ENCODE measurements around the gene C6orf52.
A peak's percentile ranks its signal among the peaks of the same experiment; 100 is the strongest.

C6orf52 gene

DNA sequence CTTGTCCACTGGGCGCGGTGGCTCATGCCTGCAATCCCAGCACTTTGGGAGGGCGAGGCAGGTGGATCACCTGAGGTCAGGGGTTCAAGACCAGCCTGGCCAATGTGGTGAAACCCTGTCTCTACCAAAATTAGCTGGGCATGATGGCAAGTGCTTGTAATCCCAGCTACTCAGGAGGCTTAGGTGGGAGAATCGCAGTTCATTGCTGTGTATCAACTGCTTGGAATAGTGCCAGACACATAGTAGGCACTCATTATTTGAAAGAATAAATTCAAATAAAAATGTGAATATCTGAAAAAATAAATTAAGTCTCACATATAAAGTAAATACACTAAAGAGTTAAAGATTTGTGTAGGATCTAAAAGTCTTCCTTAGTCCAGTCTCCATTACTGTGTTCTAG, 2.2 kb upstream of the C6orf52 start:
- no peak for TF ChIP-seq CTCF (IDR thresholded peaks at IDR 0.05; ENCODE audit: low read depth, low read length, missing control alignments)
- peak overlapping the region; percentile 79 for H3K4me3 ChIP-seq (replicated peaks; ENCODE audit: low read depth, low read length)
- no peak for DNase-seq (ENCODE audit: extremely low read depth, low read depth)

- no peak for DNase-seq (ENCODE audit: extremely low read depth, low read depth)
- peak overlapping the region; percentile 79 for H3K4me3 ChIP-seq (replicated peaks; ENCODE audit: low read depth, low read length)
- no peak for TF ChIP-seq CTCF (IDR thresholded peaks at IDR 0.05; ENCODE audit: low read depth, low read length, missing control alignments)
Measured at GRCh38 chr6:10695086-10695657, 756 bp upstream of the C6orf52 start.

DNA sequence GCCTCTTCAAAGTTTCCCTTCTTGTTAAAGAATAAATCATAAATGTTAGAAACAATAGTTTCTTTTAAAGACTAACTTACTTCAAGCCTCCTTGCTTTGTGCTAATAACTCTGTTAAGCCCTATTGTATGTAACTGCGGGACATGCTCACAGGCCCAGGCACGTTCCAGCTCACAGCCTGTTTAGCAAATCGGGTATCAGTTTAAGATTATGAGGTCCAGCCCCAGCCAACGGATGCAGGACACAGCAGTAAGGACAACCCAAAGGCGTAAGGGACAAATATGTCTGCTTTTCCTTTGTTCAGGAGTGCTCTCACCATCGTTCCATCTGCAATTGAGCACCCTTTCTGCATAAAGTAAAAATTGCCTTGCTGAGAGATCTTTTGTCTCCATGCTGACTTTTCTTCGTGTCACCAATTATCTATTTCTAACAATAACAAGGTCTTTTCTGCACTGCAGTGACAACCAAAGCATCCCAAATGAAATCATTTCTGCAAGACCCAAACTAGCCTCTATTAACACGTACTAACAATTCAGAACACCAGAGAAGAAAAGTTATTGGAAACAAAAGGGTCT, 1.4 kb downstream of the C6orf52 start:
- H3K4me3 ChIP-seq (replicated peaks; ENCODE audit: low read depth, low read length): peak overlapping the region; percentile 79
- DNase-seq (ENCODE audit: extremely low read depth, low read depth): no peak
- TF ChIP-seq CTCF (IDR thresholded peaks at IDR 0.05; ENCODE audit: low read depth, low read length, missing control alignments): no peak

DNA sequence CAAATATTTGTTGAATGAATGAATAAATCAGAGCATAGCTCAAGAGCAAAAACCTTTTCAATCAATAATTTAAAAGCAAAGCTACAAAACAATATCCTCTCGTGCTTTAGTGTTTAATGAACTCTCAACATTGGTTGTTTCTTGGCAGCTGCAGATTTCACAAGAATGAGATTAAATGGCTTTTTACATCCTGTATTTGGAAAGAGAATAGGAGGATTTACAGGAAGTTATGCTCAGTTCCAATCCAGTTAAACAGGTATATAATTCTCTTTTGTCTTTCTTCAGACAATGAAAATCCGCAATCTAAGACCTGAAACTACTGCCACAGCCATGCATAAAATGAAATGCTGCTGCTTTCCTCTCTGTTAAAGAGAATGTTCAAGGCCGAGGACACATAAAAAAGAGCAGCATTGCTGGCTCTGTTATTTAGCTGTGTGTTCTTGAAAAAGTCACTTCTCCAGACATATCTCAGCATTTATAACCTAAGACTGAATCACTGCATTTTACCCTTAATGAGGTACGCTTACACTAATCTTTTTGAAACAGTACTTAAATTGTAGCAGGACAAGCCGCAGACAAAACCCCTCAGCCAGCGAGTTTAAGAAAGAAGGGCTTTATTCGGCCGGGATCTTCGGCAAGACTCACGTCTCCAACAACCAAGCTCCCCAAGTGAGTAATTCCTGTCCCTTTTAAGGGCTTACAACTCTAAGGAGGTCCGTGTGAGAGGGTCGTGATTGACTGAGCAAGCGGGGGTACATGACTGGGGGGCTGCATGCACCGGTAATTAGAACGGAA, 3.6 kb downstream of the C6orf52 start:
- DNase-seq (ENCODE audit: extremely low read depth, low read depth): no peak
- no peak for TF ChIP-seq CTCF (IDR thresholded peaks at IDR 0.05; ENCODE audit: low read depth, low read length, missing control alignments)
- H3K4me3 ChIP-seq (replicated peaks; ENCODE audit: low read depth, low read length): no peak overlapping the region

DNA sequence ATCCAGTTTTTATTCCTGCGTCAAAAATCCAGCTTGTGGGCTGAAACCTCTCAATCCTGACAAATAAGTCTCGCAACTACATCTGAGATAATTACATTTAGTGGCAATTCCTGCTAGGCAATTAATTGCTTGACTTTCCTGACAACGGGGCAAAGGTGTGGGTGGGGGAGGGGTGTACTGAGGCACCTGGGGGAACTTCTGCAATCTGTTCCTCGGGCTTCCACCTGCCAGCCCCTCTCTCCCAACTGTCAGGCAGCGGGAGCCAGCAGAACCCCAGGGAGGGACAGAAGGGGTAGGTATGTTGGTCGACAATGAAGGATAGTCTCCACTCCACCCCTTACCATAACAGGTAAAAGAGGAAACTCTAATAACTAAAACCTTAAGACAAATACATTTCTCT, 6.8 kb downstream of the C6orf52 start:
- no peak overlapping the region for H3K4me3 ChIP-seq (replicated peaks; ENCODE audit: low read depth, low read length)
- DNase-seq (ENCODE audit: extremely low read depth, low read depth): no peak
- no peak for TF ChIP-seq CTCF (IDR thresholded peaks at IDR 0.05; ENCODE audit: low read depth, low read length, missing control alignments)

- no peak for TF ChIP-seq CTCF (IDR thresholded peaks at IDR 0.05; ENCODE audit: low read depth, low read length, missing control alignments)
- no peak for DNase-seq (ENCODE audit: extremely low read depth, low read depth)
- no peak overlapping the region for H3K4me3 ChIP-seq (replicated peaks; ENCODE audit: low read depth, low read length)
Measured at GRCh38 chr6:10686901-10687300, 7.5 kb downstream of the C6orf52 start.

Data from HFF-Myc (cell line).